NCI-H2107 treated with DMSO at 0.1 percent for 48 hours (cell line): ENCODE measurements around the gene ZNF862.

Experiments
- DNase-seq: peaks from one replicate; lab custom pipeline; 2025; ENCODE audit not compliant: unreplicated experiment; lab: John Stamatoyannopoulos, UW

The ZNF862 gene

GRCh38 chr7:149809215-149809614 is 29.0 kb upstream of the ZNF862 start:
- DNase-seq: no peak

- DNase-seq: no peak
Observed at GRCh38 chr7:149811221-149811620, 27.0 kb upstream of the ZNF862 start.

GRCh38 chr7:149811831-149812490 is 26.2 kb upstream of the ZNF862 start:
- no peak for DNase-seq

DNA sequence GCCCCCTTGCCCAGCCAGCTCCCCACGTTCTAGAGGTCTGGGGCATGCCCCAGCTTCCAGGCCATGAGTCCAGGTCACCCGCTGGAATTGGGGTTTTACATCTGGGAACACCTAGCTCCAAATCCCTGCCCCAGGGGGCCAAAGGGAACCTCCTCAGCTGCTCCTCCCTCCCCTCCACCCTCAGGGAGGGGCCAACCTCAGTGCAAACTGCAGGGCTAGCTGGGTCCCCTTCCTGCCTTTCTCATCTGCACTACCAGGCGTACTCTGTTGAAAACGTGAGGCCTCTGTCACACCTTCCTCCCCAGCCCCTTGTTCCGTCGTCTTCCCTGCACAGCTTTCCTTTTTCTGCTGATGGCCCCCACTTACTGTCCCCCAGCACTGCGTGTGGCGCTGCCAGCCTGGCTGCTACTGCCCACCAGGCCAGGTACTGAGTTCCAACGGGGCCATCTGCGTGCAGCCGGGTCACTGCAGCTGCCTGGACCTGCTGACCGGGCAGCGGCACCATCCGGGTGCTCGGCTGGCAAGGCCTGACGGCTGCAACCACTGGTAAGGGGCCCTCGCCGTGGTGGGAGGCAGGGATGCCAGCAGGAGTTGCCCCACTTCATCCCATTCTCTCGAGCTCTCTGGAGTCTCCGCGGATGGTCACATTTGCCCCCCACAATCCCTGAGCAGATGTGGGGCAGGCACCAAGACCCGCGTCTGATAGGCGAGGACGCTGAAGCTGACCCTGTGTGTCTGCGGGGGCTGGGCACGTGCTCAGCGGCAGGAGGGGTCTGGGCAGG is 24.7 kb upstream of the ZNF862 start:
- no peak for DNase-seq

DNA sequence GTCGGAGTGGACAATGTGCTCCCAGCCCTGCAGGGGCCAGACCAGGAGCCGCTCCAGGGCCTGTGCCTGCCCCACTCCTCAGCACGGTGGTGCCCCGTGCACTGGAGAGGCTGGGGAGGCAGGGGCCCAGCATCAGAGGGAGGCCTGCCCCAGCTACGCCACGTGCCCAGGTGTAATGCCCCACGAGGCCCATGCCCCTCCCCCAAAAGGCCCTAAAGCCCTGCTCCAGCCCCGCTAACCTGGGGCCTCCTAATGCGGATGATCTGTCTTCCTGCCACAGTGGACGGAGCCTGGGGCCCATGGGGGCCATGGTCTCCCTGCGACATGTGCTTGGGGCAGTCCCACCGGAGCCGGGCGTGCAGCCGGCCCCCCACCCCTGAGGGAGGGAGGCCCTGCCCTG is 23.7 kb upstream of the ZNF862 start:
- DNase-seq: no peak

DNA sequence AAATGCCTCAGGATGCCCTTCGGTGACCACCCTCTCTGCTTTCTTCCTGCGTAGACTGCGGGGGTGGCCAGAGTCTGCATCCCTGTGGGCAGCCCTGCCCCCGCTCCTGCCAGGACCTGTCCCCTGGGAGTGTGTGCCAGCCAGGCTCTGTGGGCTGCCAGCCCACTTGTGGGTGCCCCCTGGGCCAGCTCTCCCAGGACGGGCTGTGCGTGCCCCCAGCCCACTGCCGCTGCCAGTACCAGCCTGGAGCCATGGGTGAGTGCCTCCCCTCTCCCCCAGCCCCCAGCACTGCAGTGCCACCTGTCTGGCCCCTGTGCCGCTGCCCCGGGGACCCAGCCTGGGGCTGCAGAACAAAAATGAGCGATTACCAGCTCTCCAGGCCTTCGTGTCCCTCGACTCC is 23.1 kb upstream of the ZNF862 start:
- DNase-seq: no peak

GRCh38 chr7:149815661-149816266 is 22.4 kb upstream of the ZNF862 start:
- DNase-seq: no peak

DNA sequence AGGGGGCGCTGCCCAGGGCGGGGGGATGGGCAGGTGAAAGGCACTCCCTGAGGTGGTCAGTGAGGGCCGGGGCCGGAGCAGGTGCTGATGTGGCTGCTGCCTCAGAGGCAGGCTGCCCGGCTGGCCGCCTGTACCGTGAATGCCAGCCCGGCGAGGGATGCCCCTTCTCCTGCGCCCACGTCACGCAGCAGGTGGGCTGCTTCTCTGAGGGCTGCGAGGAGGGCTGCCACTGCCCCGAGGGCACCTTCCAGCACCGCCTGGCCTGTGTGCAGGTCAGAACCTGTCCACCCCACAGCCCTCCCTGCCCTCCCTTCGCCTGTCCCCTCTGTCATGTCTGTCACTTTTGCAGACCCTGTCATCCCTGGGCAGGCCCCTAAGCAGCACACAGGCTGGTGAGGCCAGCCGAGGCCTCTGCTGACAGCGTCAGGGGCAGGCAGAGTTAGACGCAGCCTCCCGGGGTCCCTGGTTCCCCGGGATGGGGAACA is 21.9 kb upstream of the ZNF862 start:
- DNase-seq: no peak

- DNase-seq: no peak
Observed at GRCh38 chr7:149816794-149817193, 21.4 kb upstream of the ZNF862 start.

DNA sequence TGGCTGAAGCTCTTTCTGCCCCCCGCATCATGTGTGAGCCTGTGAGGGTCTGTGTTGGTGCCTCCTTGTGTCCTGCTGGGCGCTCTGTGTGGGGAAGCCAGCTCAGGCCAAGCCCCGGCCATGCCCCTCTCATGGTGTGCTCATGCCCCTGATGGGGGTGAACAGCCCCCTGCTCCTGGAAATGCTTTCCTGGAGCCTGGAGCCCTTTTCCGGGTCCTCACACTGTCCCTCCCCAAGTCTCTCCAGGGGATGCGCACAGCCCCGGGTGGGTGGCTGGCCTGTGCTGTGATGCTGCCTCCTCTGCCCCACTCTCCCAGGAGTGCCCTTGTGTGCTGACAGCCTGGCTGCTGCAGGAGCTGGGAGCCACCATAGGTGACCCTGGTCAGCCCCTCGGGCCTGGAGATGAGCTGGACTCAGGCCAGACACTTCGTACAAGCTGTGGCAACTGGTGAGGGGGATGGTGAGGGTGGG is 20.8 kb upstream of the ZNF862 start:
- no peak for DNase-seq

DNA sequence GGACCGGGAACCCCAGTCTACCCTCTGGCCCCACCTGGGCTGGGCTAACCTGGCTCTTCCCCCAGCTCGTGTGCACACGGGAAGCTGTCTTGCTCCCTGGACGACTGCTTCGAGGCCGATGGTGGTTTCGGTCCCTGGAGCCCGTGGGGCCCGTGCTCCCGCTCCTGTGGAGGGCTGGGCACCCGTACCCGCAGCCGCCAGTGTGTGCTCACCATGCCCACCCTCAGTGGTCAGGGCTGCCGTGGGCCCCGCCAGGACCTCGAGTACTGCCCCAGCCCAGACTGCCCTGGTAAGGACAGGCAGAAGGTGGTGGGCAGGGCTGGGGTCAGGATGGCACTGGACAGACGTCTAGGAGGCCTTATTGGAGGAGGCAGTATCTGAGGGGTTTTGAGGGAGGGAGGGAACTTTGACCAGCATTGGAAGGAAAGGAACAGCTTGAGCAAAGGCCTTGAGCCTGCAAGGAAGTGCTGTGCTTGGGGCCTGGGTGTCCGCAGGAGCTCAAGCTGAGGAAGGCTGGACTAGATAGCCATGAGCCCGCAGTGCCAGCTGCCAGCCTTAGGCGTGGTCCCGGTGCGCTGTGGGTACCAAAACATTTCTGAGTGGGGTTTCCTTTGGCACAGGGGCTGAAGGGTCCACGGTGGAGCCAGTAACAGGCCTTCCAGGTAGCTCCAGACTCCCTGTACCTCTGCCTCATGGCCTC is 20.2 kb upstream of the ZNF862 start:
- DNase-seq: no peak

DNA sequence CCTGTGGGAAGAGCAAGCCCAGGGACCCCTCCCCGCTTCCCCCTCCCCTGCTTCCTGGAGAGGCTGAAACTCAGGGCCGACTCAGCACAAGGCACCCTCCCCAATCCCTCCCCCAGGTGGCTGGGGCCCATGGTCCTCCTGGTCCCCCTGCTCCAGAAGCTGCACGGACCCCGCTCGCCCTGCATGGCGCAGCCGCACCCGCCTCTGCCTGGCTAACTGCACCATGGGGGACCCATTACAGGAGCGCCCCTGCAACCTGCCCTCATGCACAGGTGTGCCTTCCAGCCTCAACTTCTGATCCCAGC is 19.7 kb upstream of the ZNF862 start:
- no peak for DNase-seq

- no peak for DNase-seq
Observed at GRCh38 chr7:149819141-149819960, 18.8 kb upstream of the ZNF862 start.

GRCh38 chr7:149819961-149820340 is 18.2 kb upstream of the ZNF862 start:
- no peak for DNase-seq

DNA sequence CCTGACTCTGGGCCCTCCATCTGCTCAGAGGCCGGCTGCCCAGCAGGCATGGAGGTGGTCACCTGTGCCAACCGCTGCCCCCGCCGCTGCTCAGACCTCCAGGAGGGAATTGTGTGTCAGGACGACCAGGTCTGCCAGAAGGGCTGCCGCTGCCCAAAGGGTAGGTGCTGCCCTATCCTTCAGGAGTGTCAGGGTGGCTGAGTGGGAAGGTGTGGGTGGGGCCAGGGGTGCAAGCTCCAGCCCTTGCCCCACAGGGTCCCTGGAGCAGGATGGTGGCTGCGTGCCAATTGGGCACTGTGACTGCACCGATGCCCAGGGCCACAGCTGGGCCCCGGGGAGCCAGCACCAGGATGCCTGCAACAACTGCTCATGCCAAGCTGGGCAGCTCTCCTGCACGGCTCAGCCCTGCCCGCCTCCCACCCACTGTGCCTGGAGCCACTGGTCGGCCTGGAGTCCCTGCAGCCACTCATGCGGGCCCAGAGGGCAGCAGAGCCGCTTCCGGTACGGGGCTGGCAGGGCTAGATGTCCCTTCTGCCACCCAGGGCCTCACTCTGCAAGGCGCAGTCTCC is 17.5 kb upstream of the ZNF862 start:
- no peak for DNase-seq

- no peak for DNase-seq
Observed at GRCh38 chr7:149821191-149822148, 16.7 kb upstream of the ZNF862 start.

GRCh38 chr7:149822353-149822943 is 15.7 kb upstream of the ZNF862 start:
- no peak for DNase-seq

- DNase-seq: no peak
Observed at GRCh38 chr7:149823191-149823630, 15.0 kb upstream of the ZNF862 start.
